ENCODE measurements around the gene MYLK. TPM values are rescaled to one million over a fixed set of nuclear protein-coding genes. Genes with fewer than 3 reads are reported as not detected.

MYLK gene
- total RNA-seq, 4 donors from 2014 or later, result 10.7 to 320 (median 42.0) TPM

GRCh38 chr3:123611082-123611481 is 273.1 kb downstream of the MYLK start:
- intact Hi-C loops (cut with DNase I), result no loop called here
- TF ChIP-seq CTCF (IDR thresholded peaks at IDR 0.05) (no peak), POLR2A (IDR thresholded peaks at IDR 0.05) (no peak)
- H3K36me3 ChIP-seq, result peaks cover 0 to 46% (median 0%) of the 10 kb centered on the region in 3 donors
- no peaks in the 10 kb centered on the region for H3K27me3 ChIP-seq
- no peaks in the 10 kb centered on the region for H3K9me3 ChIP-seq
- no peak overlapping the region for H3K27ac ChIP-seq
- no peak for DNase-seq
- H3K4me3 ChIP-seq, result no peak overlapping the region
- H3K4me1 ChIP-seq, result no peaks in the 10 kb centered on the region

- TF ChIP-seq CTCF (IDR thresholded peaks at IDR 0.05), result no peak
- TF ChIP-seq POLR2A (IDR thresholded peaks at IDR 0.05), result no peak
- Histone ChIP-seq H3K9me3 (no peaks in the 10 kb centered on the region), H3K4me3 (no peak overlapping the region), H3K27ac (no peak overlapping the region), H3K27me3 (no peaks in the 10 kb centered on the region), H3K4me1 (peaks cover 0 to 7% (median 0%) of the 10 kb centered on the region in 3 donors), H3K36me3 (peaks cover 0 to 43% (median 0%) of the 10 kb centered on the region in 3 donors)
- no peak for DNase-seq
- intact Hi-C loops (cut with DNase I), result no loop called here
- 45 to 79% methylated on average over 2 to 3 of the region's 3 CpGs for WGBS, 2 donors
These were observed 273.8 kb downstream of the MYLK start for GRCh38 chr3:123610331-123610730.

GRCh38 chr3:123609063-123609462 is 275.1 kb downstream of the MYLK start:
- no peaks in the 10 kb centered on the region for H3K27me3 ChIP-seq
- intact Hi-C loops (cut with DNase I), result no loop called here
- no peak overlapping the region for H3K4me3 ChIP-seq
- no peaks in the 10 kb centered on the region for H3K9me3 ChIP-seq
- peaks cover 0 to 32% (median 0%) of the 10 kb centered on the region in 3 donors for H3K36me3 ChIP-seq
- 82 to 90% methylated on average over 5 of the region's 5 CpGs for WGBS, 2 donors
- H3K4me1 ChIP-seq, result peaks cover 0 to 14% (median 0%) of the 10 kb centered on the region in 3 donors
- TF ChIP-seq CTCF (IDR thresholded peaks at IDR 0.05), result no peak
- no peak for TF ChIP-seq POLR2A (IDR thresholded peaks at IDR 0.05)
- H3K27ac ChIP-seq, result no peak overlapping the region
- DNase-seq, result no peak

DNA sequence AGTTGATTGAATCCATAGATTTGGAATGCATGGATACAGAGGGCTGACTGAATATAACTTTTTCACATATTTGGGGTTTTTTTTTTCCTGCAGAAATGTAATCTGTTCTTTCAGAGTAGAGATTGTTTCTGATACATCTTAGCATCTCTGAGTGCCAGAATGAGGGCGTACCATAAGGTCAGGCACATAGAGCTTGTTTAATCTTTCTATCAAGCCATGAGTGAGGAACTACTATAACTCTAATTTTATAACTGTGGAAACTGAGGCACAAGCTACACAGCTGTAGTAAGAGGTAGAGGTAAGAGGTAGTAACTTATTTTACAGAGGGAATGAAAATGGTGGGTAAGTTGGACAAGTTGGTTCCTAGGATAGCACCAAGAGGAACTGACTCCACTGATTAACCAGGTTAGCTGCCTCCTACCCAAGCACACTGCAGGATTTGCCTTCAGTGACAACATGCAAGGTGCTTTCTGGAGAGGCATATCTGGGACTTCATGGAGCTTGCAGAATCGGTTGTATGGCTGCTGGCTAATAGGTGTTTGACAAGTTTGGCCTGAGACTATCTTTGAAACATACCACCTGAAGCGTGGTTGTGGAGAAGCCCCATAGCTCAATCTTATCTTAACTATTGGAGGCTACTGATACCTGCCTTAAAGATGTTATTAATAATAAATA is 275.7 kb downstream of the MYLK start:
- Histone ChIP-seq H3K4me1 (peaks cover 0 to 14% (median 0%) of the 10 kb centered on the region in 3 donors), H3K27ac (no peak overlapping the region), H3K36me3 (peaks cover 0 to 26% (median 0%) of the 10 kb centered on the region in 3 donors), H3K4me3 (no peak overlapping the region), H3K9me3 (no peaks in the 10 kb centered on the region), H3K27me3 (no peaks in the 10 kb centered on the region)
- 91% methylated on average over 3 of the region's 3 CpGs for WGBS, 2 donors
- DNase-seq, result no peak
- TF ChIP-seq CTCF (IDR thresholded peaks at IDR 0.05) (no peak), POLR2A (IDR thresholded peaks at IDR 0.05) (no peak)
- intact Hi-C loops (cut with DNase I), result no loop called here

DNA sequence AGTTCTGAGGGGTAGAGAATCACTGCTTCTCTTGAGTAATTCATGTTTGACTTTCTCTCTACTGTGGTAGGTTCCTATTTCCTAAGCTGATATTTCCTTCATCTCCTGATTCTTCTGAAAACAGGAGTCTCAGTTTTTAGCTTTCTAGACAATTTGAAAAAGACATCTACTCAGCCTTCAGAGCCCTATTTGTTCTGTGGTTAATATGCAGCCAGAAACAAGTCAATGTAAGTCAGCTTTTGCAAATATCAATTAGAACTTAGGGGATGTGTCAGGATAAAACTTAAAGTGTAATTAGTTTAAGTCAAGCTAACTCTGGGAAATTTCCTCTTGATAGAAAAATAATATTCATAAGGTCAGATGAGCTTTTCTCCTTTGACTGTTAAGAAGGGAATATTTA is 277.6 kb downstream of the MYLK start:
- TF ChIP-seq CTCF (IDR thresholded peaks at IDR 0.05) (no peak), POLR2A (IDR thresholded peaks at IDR 0.05) (no peak)
- DNase-seq, result no peak
- no peak overlapping the region for H3K27ac ChIP-seq
- no peaks in the 10 kb centered on the region for H3K27me3 ChIP-seq
- H3K36me3 ChIP-seq, result peaks cover 0 to 9% (median 0%) of the 10 kb centered on the region in 3 donors
- H3K4me3 ChIP-seq, result no peak overlapping the region
- intact Hi-C loops (cut with DNase I), result no loop called here
- H3K9me3 ChIP-seq, result no peaks in the 10 kb centered on the region
- peaks cover 0 to 25% (median 0%) of the 10 kb centered on the region in 3 donors for H3K4me1 ChIP-seq
